K562 (cell line): ENCODE data around the gene XCL2. TPM values are rescaled to one million over a fixed set of nuclear protein-coding genes. Genes with fewer than 3 reads are reported as not detected.

ENCODE experiments used
- ATAC-seq: fragments of 200-7000 bp; cut with Tn5 transposase; 3 replicates; pipeline ENCODE4 v1.9.1; 2020; ENCODE audit warnings: moderate library complexity
- BruUV-seq: library from RNA; stranded (reverse); fragments of 400-500 nt; replicated peaks from 2 replicates; lab custom pipeline; 2021; lab: Mats Ljungman, UMichigan
- CTCF ChIA-PET: fragments of 300-600 bp; formaldehyde crosslinking; extraction: SDS; loops from one replicate; lab custom pipeline; 2021; ENCODE audit warnings: low intra/inter-chr PET ratio; lab: Yijun Ruan, JAX
- POLR2A ChIA-PET: fragments of 300-600, 350-650 bp; sonication (Branson Sonifier 250); formaldehyde crosslinking; extraction: SDS; loops from one replicate; lab custom pipeline; 2021; ENCODE audit warnings: antibody characterized with exemption, inconsistent platforms; lab: Yijun Ruan, JAX
- DNase-seq, 4 experiments: peaks; one replicate each; pipeline versions ENCODE4 v3.0.0 to v3.0.0-alpha.2; 2011 to 2018; ENCODE audit warnings: low spot score in 3 of 4, mixed read lengths in 3 of 4; ENCODE audit errors: extremely low read depth in 1 of 4
- FAIRE-seq: peaks from 2 replicates; lab custom pipeline; 2011; peaks lifted over from hg19 to GRCh38; lab: Jason Lieb, UNC
- H2AFZ ChIP-seq: 2 replicates; pipeline ENCODE4 v1.6.0; 2011; ENCODE audit warnings: low read depth, low read length, control low read depth, inconsistent platforms
- H3K27ac ChIP-seq: fragments of 200-600 bp; 3 replicates; pipeline ENCODE4 v1.8.0; 2011; ENCODE audit warnings: low read depth, mild to moderate bottlenecking, control low read depth, inconsistent platforms, low read length, moderate library complexity, mixed read lengths; ENCODE audit errors: extremely low read depth
- H3K27me3 ChIP-seq, 2 experiments: fragments of 300-600 bp in 1 of 2; 2 replicates in 1 of 2; 3 replicates in 1 of 2; pipeline versions ENCODE4 v1.6.0 to v1.8.0; 2011; ENCODE audit warnings: inconsistent platforms in 2 of 2, low read length in 2 of 2, mild to moderate bottlenecking in 1 of 2, mixed read lengths in 1 of 2, moderate library complexity in 1 of 2; ENCODE audit not compliant: control insufficient read depth in 2 of 2, insufficient read depth in 2 of 2
- H3K36me3 ChIP-seq: fragments of 300-600 bp; 3 replicates; pipeline ENCODE4 v1.8.0; 2011; ENCODE audit warnings: mild to moderate bottlenecking, low read length, inconsistent platforms; ENCODE audit not compliant: control insufficient read depth, insufficient read depth
- H3K4me1 ChIP-seq, 2 experiments: fragments of 200-600 bp in 1 of 2; replicated peaks in 1 of 2; 2 replicates in 1 of 2; 3 replicates in 1 of 2; pipeline versions ENCODE4 v1.5.1 to v1.8.0; 2011; ENCODE audit warnings: inconsistent platforms in 2 of 2, low read length in 2 of 2, mild to moderate bottlenecking in 1 of 2, mixed read lengths in 1 of 2, moderate library complexity in 1 of 2; ENCODE audit not compliant: control insufficient read depth in 2 of 2, insufficient read depth in 2 of 2
- H3K4me2 ChIP-seq: 2 replicates; pipeline ENCODE4 v1.6.1; 2011; ENCODE audit warnings: low read length, control low read depth, inconsistent platforms, mixed read lengths; ENCODE audit not compliant: insufficient read depth
- H3K4me3 ChIP-seq: fragments of 200-600 bp; sonication (generic), shearing (Covaris generic); 2 replicates; pipeline ENCODE4 v1.5.1; 2016; ENCODE audit warnings: control low read depth, inconsistent platforms
- H3K79me2 ChIP-seq: fragments of 200-600 bp; 3 replicates; pipeline ENCODE4 v1.8.0; 2011; ENCODE audit warnings: low read length, inconsistent platforms; ENCODE audit not compliant: control insufficient read depth, insufficient read depth
- H3K9ac ChIP-seq, 2 experiments: 2 replicates each; pipeline versions ENCODE4 v1.6.0 to v1.6.1; 2011; ENCODE audit warnings: low read depth in 2 of 2, low read length in 2 of 2, control low read depth in 1 of 2, inconsistent platforms in 1 of 2, mild to moderate bottlenecking in 1 of 2, mixed read lengths in 1 of 2; ENCODE audit not compliant: insufficient read depth in 1 of 2
- H3K9me1 ChIP-seq: one replicate; pipeline ENCODE4 v1.6.0; 2011; ENCODE audit warnings: inconsistent platforms, mild to moderate bottlenecking, low read length, moderate library complexity; ENCODE audit not compliant: control insufficient read depth, insufficient read depth
- H3K9me3 ChIP-seq: replicated peaks from 2 replicates; pipeline ENCODE4 v1.5.1; 2011; ENCODE audit warnings: low read depth, low read length, inconsistent platforms; ENCODE audit not compliant: control insufficient read depth, insufficient read depth
- H4K20me1 ChIP-seq: replicated peaks from 2 replicates; pipeline ENCODE4 v1.6.1; 2011; ENCODE audit warnings: low read length, inconsistent platforms, mixed read lengths; ENCODE audit not compliant: control insufficient read depth, insufficient read depth
- ATF7 ChIP-seq: fragments of 450-650 bp; IDR thresholded peaks from 2 replicates; pipeline ENCODE4 v1.7.1; 2014; ENCODE audit warnings: mild to moderate bottlenecking, moderate library complexity
- CAMTA2 ChIP-seq: fragments of 250-450 bp; sonication (Bioruptor Pico); conservative IDR thresholded peaks from 2 replicates; pipeline ENCODE4 v1.5.1; 2022
- ERF ChIP-seq: fragments of 450-650 bp; formaldehyde crosslinking; IDR thresholded peaks from 2 replicates; pipeline ENCODE4 v1.4.0; 2020; ENCODE audit warnings: mild to moderate bottlenecking, mixed read lengths
- FIP1L1 ChIP-seq: fragments of 200-400 bp; formaldehyde crosslinking; IDR thresholded peaks from 2 replicates; pipeline ENCODE4 v1.6.1; 2018; ENCODE audit warnings: mild to moderate bottlenecking, low read depth, low read length; ENCODE audit not compliant: poor library complexity, severe bottlenecking
- POLR2AphosphoS5 ChIP-seq: IDR thresholded peaks from 2 replicates; pipeline ENCODE4 v1.6.1; 2011; ENCODE audit warnings: mild to moderate bottlenecking, low read depth, low read length, moderate library complexity; ENCODE audit not compliant: control insufficient read depth, insufficient read depth
- PYGO2 ChIP-seq: fragments of 450-650 bp; IDR thresholded peaks from 2 replicates; pipeline ENCODE4 v1.6.1; 2016; ENCODE audit warnings: mild to moderate bottlenecking, missing genetic modification characterization, moderate library complexity, missing compliant biosample characterization
- TAL1 ChIP-seq: fragments of 450-650 bp; IDR thresholded peaks from 2 replicates; pipeline ENCODE4 v1.6.1; 2016; ENCODE audit warnings: mild to moderate bottlenecking
- ZBTB8A ChIP-seq: fragments of 450-650 bp; IDR thresholded peaks from 2 replicates; pipeline ENCODE4 v1.6.1; 2018; ENCODE audit warnings: mild to moderate bottlenecking, moderate library complexity; ENCODE audit not compliant: partially characterized antibody
- ZNF134 ChIP-seq: fragments of 250-450 bp; sonication (Bioruptor Pico); conservative IDR thresholded peaks from 2 replicates; pipeline ENCODE4 v1.4.0; 2020
- ZNF146 ChIP-seq: IDR thresholded peaks from one replicate; pipeline ENCODE4 v1.6.1; 2018; ENCODE audit warnings: missing compliant biosample characterization; ENCODE audit not compliant: unreplicated experiment
- WGBS: fragments of 100-300 bp; shearing (Covaris generic); methylation state at CpG from one replicate; pipeline ENCODE4 v1.1.6; 2016; ENCODE audit warnings: low coverage, mixed read lengths; ENCODE audit not compliant: insufficient coverage; ENCODE audit errors: missing lambda C conversion rate; 5-methylcytosine and 5-hydroxymethylcytosine counted together
- in situ Hi-C: fragments of 300-500 bp; cut with MboI; formaldehyde crosslinking; loops from 4 replicates; pipeline ENCODE4 v1.15.0; 2018; ENCODE audit warnings: inconsistent platforms, mixed read lengths
- intact Hi-C: fragments of 100-400 bp; cut with micrococcal nuclease; formaldehyde crosslinking; loops from 2 replicates; pipeline ENCODE4 v1.14.2; 2022
- polyA plus RNA-seq, 8 experiments: library from polyadenylated mRNA; depleted of rRNA in 4 of 8; stranded (reverse) in 5 of 8; unstranded in 3 of 8; fragments of >200 nt; fragmentation: Nextera tagmentation in 2 of 8; fragmentation: Illumina TruSeq in 1 of 8; extraction: Ambion mirVana in 2 of 8; extraction: Trizol in 1 of 8; gene quantifications; 2 replicates each; pipeline versions ENCODE4 v1.2.1 to v1.2.3, GENCODE V29; 2011 to 2014; ENCODE audit warnings: inconsistent platforms in 1 of 8, missing spikeins in 1 of 8
- total RNA-seq, 7 experiments: library from RNA; depleted of rRNA in 6 of 7; stranded (reverse); fragments of >200 nt in 6 of 7; fragmentation: Illumina TruSeq in 2 of 7; extraction: Trizol in 2 of 7; gene quantifications; 2 replicates each; pipeline versions ENCODE4 v1.2.1 to v1.2.3, GENCODE V29; 2011 to 2021; ENCODE audit warnings: low replicate concordance in 1 of 7
- TF ChIP-seq, protein P1 (sequence below): IDR thresholded peaks from 2 replicates; pipeline ENCODE4 v1.6.1; 2011; ENCODE audit not compliant: insufficient read length; ENCODE audit errors: extremely low read depth
- TF ChIP-seq, protein P2 (sequence below): fragments of 200-800 bp; sonication (Bioruptor generic); IDR thresholded peaks from 2 replicates; pipeline ENCODE4 v1.6.1; 2016; ENCODE audit warnings: missing genetic modification characterization, missing compliant biosample characterization
- TF ChIP-seq, protein P3 (sequence below), 2 experiments: fragments of 150-350 bp in 1 of 2; IDR thresholded peaks; 2 replicates each; pipeline ENCODE4 v1.6.1; 2012 to 2016; ENCODE audit warnings: low read depth in 2 of 2, low read length in 2 of 2, mild to moderate bottlenecking in 1 of 2, moderate library complexity in 1 of 2

The XCL2 gene
- total and polyA plus RNA-seq, 9 of the 15 experiments (the other 6 are each of a cell fraction or from before 2014, with no cell fraction given): not detected

DNA sequence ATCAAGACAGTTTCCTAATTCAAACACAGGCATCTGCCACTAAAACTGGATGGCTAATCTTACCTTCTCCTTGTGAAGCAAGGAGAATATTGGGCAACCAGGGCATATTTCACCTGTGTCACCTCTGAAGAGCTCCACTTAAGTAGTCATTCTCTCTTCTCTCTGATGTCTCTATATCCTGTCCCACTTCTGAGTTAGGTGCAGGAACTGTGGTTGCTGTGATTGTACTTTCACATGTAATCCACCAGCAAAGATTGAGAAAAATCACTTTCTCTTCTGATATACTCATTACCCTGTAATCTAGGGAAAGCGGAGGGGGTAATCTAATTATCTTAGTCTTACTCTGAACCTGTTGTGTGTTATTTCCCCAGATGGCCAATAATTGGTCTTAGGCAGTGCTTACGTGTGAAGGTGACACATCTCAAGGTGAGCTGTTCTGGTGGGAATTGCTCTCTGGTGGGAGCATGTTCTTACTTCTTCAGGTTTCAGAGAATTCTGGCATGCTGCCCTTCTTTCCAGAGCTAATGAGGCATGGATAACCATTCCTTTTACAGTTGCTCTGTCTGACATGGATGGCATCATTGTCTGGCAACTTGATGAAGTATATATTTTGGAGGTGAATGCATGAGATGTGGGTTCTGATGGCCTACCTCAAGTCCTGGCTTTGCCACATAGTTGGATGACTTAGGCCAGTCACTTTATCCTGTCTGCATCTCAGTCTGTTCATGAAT, 12.0 kb downstream of the XCL2 start:
- ChIA-PET POLR2A (no interaction called here), CTCF (no interaction called here)
- no peaks in the 10 kb centered on the region for H3K4me1 ChIP-seq
- no TSS peak for BruUV-seq
- H3K9me1 ChIP-seq: no peaks in the 10 kb centered on the region
- H3K4me3 ChIP-seq: no peak overlapping the region
- in situ Hi-C loops: no loop called here
- no peaks in the 10 kb centered on the region for H3K9me3 ChIP-seq
- no peak for FAIRE-seq
- 2% methylated on average over 2 of the region's 2 CpGs for WGBS
- H3K4me2 ChIP-seq: no peak overlapping the region
- no peaks in the 10 kb centered on the region for H3K27me3 ChIP-seq
- H3K79me2 ChIP-seq: no peaks in the 10 kb centered on the region
- no peak overlapping the region for H3K9ac ChIP-seq
- intact Hi-C loops: no loop called here
- no peaks in the 10 kb centered on the region for H4K20me1 ChIP-seq
- H2AFZ ChIP-seq: no peak overlapping the region
- no peak for DNase-seq
- no peak for ATAC-seq
- H3K36me3 ChIP-seq: no peaks in the 10 kb centered on the region
- no peak overlapping the region for H3K27ac ChIP-seq
- TF ChIP-seq, protein P1, sequence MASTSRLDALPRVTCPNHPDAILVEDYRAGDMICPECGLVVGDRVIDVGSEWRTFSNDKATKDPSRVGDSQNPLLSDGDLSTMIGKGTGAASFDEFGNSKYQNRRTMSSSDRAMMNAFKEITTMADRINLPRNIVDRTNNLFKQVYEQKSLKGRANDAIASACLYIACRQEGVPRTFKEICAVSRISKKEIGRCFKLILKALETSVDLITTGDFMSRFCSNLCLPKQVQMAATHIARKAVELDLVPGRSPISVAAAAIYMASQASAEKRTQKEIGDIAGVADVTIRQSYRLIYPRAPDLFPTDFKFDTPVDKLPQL: no peak
- TF ChIP-seq ZBTB8A (no peak), ZNF134 (CRISPR knock-in tag) (no peak), CAMTA2 (CRISPR knock-in tag) (no peak), PYGO2 (tag) (no peak), ZNF146 (CRISPR knock-in tag) (no peak), FIP1L1 (no peak), ERF (no peak), TAL1 (no peak), ATF7 (no peak), POLR2AphosphoS5 (no peak)
- TF ChIP-seq, protein P2, sequence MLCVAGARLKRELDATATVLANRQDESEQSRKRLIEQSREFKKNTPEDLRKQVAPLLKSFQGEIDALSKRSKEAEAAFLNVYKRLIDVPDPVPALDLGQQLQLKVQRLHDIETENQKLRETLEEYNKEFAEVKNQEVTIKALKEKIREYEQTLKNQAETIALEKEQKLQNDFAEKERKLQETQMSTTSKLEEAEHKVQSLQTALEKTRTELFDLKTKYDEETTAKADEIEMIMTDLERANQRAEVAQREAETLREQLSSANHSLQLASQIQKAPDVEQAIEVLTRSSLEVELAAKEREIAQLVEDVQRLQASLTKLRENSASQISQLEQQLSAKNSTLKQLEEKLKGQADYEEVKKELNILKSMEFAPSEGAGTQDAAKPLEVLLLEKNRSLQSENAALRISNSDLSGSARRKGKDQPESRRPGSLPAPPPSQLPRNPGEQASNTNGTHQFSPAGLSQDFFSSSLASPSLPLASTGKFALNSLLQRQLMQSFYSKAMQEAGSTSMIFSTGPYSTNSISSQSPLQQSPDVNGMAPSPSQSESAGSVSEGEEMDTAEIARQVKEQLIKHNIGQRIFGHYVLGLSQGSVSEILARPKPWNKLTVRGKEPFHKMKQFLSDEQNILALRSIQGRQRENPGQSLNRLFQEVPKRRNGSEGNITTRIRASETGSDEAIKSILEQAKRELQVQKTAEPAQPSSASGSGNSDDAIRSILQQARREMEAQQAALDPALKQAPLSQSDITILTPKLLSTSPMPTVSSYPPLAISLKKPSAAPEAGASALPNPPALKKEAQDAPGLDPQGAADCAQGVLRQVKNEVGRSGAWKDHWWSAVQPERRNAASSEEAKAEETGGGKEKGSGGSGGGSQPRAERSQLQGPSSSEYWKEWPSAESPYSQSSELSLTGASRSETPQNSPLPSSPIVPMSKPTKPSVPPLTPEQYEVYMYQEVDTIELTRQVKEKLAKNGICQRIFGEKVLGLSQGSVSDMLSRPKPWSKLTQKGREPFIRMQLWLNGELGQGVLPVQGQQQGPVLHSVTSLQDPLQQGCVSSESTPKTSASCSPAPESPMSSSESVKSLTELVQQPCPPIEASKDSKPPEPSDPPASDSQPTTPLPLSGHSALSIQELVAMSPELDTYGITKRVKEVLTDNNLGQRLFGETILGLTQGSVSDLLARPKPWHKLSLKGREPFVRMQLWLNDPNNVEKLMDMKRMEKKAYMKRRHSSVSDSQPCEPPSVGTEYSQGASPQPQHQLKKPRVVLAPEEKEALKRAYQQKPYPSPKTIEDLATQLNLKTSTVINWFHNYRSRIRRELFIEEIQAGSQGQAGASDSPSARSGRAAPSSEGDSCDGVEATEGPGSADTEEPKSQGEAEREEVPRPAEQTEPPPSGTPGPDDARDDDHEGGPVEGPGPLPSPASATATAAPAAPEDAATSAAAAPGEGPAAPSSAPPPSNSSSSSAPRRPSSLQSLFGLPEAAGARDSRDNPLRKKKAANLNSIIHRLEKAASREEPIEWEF (CRISPR knock-in tag): no peak
- TF ChIP-seq, protein P3, sequence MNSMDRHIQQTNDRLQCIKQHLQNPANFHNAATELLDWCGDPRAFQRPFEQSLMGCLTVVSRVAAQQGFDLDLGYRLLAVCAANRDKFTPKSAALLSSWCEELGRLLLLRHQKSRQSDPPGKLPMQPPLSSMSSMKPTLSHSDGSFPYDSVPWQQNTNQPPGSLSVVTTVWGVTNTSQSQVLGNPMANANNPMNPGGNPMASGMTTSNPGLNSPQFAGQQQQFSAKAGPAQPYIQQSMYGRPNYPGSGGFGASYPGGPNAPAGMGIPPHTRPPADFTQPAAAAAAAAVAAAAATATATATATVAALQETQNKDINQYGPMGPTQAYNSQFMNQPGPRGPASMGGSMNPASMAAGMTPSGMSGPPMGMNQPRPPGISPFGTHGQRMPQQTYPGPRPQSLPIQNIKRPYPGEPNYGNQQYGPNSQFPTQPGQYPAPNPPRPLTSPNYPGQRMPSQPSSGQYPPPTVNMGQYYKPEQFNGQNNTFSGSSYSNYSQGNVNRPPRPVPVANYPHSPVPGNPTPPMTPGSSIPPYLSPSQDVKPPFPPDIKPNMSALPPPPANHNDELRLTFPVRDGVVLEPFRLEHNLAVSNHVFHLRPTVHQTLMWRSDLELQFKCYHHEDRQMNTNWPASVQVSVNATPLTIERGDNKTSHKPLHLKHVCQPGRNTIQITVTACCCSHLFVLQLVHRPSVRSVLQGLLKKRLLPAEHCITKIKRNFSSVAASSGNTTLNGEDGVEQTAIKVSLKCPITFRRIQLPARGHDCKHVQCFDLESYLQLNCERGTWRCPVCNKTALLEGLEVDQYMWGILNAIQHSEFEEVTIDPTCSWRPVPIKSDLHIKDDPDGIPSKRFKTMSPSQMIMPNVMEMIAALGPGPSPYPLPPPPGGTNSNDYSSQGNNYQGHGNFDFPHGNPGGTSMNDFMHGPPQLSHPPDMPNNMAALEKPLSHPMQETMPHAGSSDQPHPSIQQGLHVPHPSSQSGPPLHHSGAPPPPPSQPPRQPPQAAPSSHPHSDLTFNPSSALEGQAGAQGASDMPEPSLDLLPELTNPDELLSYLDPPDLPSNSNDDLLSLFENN (IDR thresholded peaks at IDR 0.05; ENCODE audit: low read depth in 2 of 2, low read length in 2 of 2): no peak
